HG02623 (cell line): ENCODE measurements around the gene PPP1R9A.

ENCODE experiments used
- ATAC-seq: cut with Tn5 transposase; IDR thresholded peaks from one replicate; pipeline ENCODE4 v1.9.1; 2021; ENCODE audit warnings: moderate library complexity; ENCODE audit not compliant: unreplicated experiment

PPP1R9A gene

GRCh38 chr7:94907026-94907810 lies at the start of gene PPP1R9A:
TSS of gene PPP1R9A (plus strand) at chr7:94907594. CDS start at chr7:94910114, 2,520 bp downstream.
- ATAC-seq = no peak

- ATAC-seq = no peak
These were observed 36.3 kb upstream of the PPP1R9A start for GRCh38 chr7:94871132-94871531.

GRCh38 chr7:94873239-94873638 lies 34.2 kb upstream of the PPP1R9A start:
- no peak for ATAC-seq

GRCh38 chr7:94874036-94874785 lies 33.2 kb upstream of the PPP1R9A start:
- no peak for ATAC-seq

- ATAC-seq = no peak
These were observed 32.2 kb upstream of the PPP1R9A start for GRCh38 chr7:94875201-94875600.

- no peak for ATAC-seq
These were observed 29.4 kb upstream of the PPP1R9A start for GRCh38 chr7:94877731-94878670.

- no peak for ATAC-seq
These were observed 24.5 kb upstream of the PPP1R9A start for GRCh38 chr7:94882891-94883290.

- no peak for ATAC-seq
These were observed 23.8 kb upstream of the PPP1R9A start for GRCh38 chr7:94883616-94884015.

GRCh38 chr7:94888551-94888950 lies 18.8 kb upstream of the PPP1R9A start:
- no peak for ATAC-seq

GRCh38 chr7:94888995-94889523 lies 18.3 kb upstream of the PPP1R9A start:
- no peak for ATAC-seq

- no peak for ATAC-seq
These were observed 17.2 kb upstream of the PPP1R9A start for GRCh38 chr7:94890216-94890615.

- no peak for ATAC-seq
These were observed 13.7 kb upstream of the PPP1R9A start for GRCh38 chr7:94893661-94894060.

- ATAC-seq = no peak
These were observed 9.9 kb upstream of the PPP1R9A start for GRCh38 chr7:94897541-94897940.

GRCh38 chr7:94898340-94898739 lies 9.1 kb upstream of the PPP1R9A start:
- no peak for ATAC-seq

GRCh38 chr7:94901981-94902380 lies 5.4 kb upstream of the PPP1R9A start:
- no peak for ATAC-seq

GRCh38 chr7:94903971-94904370 lies 3.4 kb upstream of the PPP1R9A start:
- no peak for ATAC-seq

GRCh38 chr7:94904982-94905381 lies 2.4 kb upstream of the PPP1R9A start:
- ATAC-seq = no peak

- no peak for ATAC-seq
These were observed 1.1 kb upstream of the PPP1R9A start for GRCh38 chr7:94906065-94906851.

- ATAC-seq = no peak
These were observed 473 bp downstream of the PPP1R9A start for GRCh38 chr7:94907811-94908322.
